Measurements from ENCODE around the gene DYRK1A.

The DYRK1A gene

DNA sequence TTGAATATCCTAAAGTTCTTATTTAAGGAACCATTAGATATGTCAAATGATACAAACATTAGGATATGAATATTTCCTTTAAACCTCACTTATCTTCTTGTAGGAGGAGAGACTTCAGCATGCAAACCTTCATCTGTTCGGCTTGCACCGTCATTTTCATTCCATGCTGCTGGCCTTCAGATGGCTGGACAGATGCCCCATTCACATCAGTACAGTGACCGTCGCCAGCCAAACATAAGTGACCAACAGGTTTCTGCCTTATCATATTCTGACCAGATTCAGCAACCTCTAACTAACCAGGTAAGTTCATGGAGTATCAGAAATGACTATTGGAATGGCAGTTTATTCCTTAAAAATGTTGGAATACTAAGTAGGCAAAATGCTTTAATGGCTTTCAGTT lies 106.0 kb downstream of the DYRK1A start:
- Histone ChIP-seq H3K36me3 (ENCODE audit: insufficient read depth, low read length) (peaks cover 34% of the 10 kb centered on the region), H3K27ac (no peak overlapping the region), H3K9ac (ENCODE audit: insufficient read length) (no peak overlapping the region), H3K4me3 (no peak overlapping the region), H3K9me3 (ENCODE audit: low read depth, low read length) (no peaks in the 10 kb centered on the region)
- DNase-seq (ENCODE audit: low read depth, low spot score): no peak
- TF ChIP-seq EZH2 (IDR thresholded peaks at IDR 0.05): no peak
- no peak for TF ChIP-seq POLR2AphosphoS5 (IDR thresholded peaks at IDR 0.05; ENCODE audit: borderline replicate concordance, low read depth, low read length)
- no peak for TF ChIP-seq FOXP2 (optimal IDR thresholded peaks at IDR 0.05; ENCODE audit: control extremely low read depth, extremely low read length, insufficient read depth)

DNA sequence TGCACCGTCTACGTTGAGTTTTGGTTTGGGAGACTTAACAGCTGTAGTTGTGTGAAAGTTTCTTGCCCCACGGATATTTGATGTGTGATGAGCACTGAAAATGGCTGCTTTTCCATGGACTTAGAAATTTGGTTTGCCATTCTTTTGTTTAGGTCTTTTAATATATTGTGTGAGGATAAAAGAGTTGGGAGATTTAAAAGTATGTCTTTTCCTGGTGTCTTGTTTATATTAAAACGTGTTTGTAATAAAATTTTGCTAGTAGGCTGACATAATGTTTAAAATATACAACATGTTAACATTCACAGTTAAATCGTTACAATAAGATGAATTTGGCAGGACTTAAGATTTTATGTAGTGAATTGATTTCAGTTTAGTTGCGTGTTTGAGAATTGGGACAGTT lies 106.9 kb downstream of the DYRK1A start:
- TF ChIP-seq FOXP2 (optimal IDR thresholded peaks at IDR 0.05; ENCODE audit: control extremely low read depth, extremely low read length, insufficient read depth): no peak
- no peak for TF ChIP-seq EZH2 (IDR thresholded peaks at IDR 0.05)
- TF ChIP-seq POLR2AphosphoS5 (IDR thresholded peaks at IDR 0.05; ENCODE audit: borderline replicate concordance, low read depth, low read length): no peak
- H3K9ac ChIP-seq (ENCODE audit: insufficient read length): no peak overlapping the region
- H3K9me3 ChIP-seq (ENCODE audit: low read depth, low read length): no peaks in the 10 kb centered on the region
- DNase-seq (ENCODE audit: low read depth, low spot score): no peak
- no peak overlapping the region for H3K4me3 ChIP-seq
- peaks cover 25% of the 10 kb centered on the region for H3K36me3 ChIP-seq (ENCODE audit: insufficient read depth, low read length)
- no peak overlapping the region for H3K27ac ChIP-seq

DNA sequence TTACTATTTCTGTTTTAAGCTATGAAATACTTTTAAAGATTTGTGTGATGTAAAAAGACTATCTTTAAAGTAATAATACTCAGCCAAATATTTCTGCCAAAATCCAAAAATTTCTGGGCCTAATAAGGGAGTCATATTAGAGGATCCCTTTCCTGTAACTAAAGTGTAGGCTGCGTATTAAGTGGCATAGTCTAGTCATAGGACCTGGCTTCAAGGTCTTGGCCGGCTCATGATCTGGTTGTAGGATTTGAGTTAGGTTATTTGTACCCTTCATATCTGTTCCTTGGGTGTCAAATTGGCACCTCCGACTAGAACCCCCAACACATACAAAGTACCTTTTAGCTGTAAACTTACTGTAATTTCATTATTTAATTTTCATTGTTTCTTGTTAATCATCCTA lies 107.8 kb downstream of the DYRK1A start:
- Histone ChIP-seq H3K9ac (ENCODE audit: insufficient read length) (no peak overlapping the region), H3K4me3 (no peak overlapping the region), H3K36me3 (ENCODE audit: insufficient read depth, low read length) (peaks cover 21% of the 10 kb centered on the region; the same call in 1 of the 2 replicates), H3K27ac (no peak overlapping the region), H3K9me3 (ENCODE audit: low read depth, low read length) (no peaks in the 10 kb centered on the region)
- TF ChIP-seq POLR2AphosphoS5 (IDR thresholded peaks at IDR 0.05; ENCODE audit: borderline replicate concordance, low read depth, low read length): no peak
- no peak for DNase-seq (ENCODE audit: low read depth, low spot score)

DNA sequence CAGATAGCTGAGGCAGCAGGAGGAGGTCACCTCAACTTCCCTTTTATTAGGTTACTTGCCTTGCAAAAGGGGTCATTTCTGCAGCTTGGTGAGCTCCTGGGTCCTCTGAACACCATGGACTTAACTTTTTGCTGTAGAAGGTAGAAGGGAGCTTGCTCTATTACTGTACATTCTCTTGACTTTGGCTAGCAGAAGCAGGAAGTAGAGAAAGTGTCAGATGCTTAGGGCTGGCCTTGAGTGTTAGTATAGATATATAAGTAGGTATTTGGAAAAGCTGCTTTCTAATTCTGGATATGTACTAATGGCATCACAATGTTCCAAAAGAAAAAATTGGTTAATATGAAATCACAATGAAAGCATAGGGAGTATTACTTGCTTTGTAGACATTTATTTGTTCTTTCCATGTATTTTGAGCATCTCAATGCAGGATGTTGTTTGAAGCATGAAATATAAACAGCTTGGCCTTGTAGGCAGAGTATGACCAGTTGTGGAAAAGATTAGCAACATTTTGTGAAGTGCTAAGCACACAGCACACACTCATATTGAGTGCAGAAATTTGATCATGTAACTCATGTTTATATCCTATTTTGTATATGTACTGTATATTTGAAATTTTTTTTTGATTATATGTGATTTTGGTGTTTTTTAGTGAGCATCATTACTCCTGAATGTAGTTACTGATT lies 108.8 kb downstream of the DYRK1A start:
- Histone ChIP-seq H3K4me3 (no peak overlapping the region), H3K36me3 (ENCODE audit: insufficient read depth, low read length) (peaks cover 22% of the 10 kb centered on the region), H3K9ac (ENCODE audit: insufficient read length) (no peak overlapping the region), H3K9me3 (ENCODE audit: low read depth, low read length) (no peaks in the 10 kb centered on the region), H3K27ac (no peak overlapping the region)
- TF ChIP-seq EZH2 (IDR thresholded peaks at IDR 0.05): no peak
- TF ChIP-seq POLR2AphosphoS5 (IDR thresholded peaks at IDR 0.05; ENCODE audit: borderline replicate concordance, low read depth, low read length): no peak
- TF ChIP-seq FOXP2 (optimal IDR thresholded peaks at IDR 0.05; ENCODE audit: control extremely low read depth, extremely low read length, insufficient read depth): no peak
- DNase-seq (ENCODE audit: low read depth, low spot score): no peak

DNA sequence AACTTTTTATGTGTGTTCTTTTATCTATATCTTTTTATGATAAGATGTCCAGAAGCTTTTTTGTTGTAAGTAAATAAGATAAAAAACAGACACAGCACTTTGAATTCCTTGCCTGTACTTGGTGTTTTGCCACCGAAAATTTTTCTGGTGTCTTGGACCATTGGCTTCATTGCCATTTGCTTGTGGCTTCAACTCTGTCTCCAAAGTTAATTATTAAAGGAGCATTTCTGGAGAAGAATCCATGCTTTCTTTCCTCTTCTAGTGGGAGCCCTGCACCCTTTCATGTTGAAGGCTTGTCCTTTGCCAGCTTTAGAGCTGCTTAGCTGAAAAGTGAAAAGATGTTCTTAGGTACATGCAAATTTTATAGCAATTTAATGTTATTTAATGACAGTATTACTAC lies 112.2 kb downstream of the DYRK1A start:
- DNase-seq (ENCODE audit: low read depth, low spot score): no peak
- peaks cover 28% of the 10 kb centered on the region for H3K36me3 ChIP-seq (ENCODE audit: insufficient read depth, low read length)
- H3K9ac ChIP-seq (ENCODE audit: insufficient read length): no peak overlapping the region
- H3K4me3 ChIP-seq: no peak overlapping the region
- no peak overlapping the region for H3K27ac ChIP-seq
- H3K9me3 ChIP-seq (ENCODE audit: low read depth, low read length): no peaks in the 10 kb centered on the region
- TF ChIP-seq POLR2AphosphoS5 (IDR thresholded peaks at IDR 0.05; ENCODE audit: borderline replicate concordance, low read depth, low read length) (no peak), EZH2 (IDR thresholded peaks at IDR 0.05) (no peak), FOXP2 (optimal IDR thresholded peaks at IDR 0.05; ENCODE audit: control extremely low read depth, extremely low read length, insufficient read depth) (no peak)

DNA sequence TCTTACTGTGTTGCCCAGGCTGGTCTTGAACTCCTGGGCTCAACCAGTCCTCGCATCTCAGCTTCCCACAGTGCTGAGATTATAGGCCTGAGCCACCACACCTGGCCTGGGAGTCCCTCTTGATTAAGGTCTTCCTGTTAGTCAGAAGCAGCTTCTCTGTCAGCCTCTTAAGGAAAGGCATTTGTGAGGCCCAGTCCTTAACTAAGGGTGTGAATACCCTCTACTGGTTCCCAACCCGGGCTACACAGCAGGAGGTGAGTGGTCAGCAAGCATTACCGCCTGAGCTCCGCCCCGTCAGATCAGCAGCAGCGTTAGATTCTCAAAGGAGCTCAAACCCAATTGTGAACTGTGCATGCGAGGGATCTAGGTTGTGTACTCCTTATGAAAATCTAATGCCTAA lies 117.2 kb downstream of the DYRK1A start:
- Histone ChIP-seq H3K4me3 (no peak overlapping the region), H3K9me3 (ENCODE audit: low read depth, low read length) (no peaks in the 10 kb centered on the region), H3K9ac (ENCODE audit: insufficient read length) (no peak overlapping the region), H3K27ac (no peak overlapping the region), H3K36me3 (ENCODE audit: insufficient read depth, low read length) (peaks cover 38% of the 10 kb centered on the region)
- TF ChIP-seq FOXP2 (optimal IDR thresholded peaks at IDR 0.05; ENCODE audit: control extremely low read depth, extremely low read length, insufficient read depth) (no peak), POLR2AphosphoS5 (IDR thresholded peaks at IDR 0.05; ENCODE audit: borderline replicate concordance, low read depth, low read length) (no peak), EZH2 (IDR thresholded peaks at IDR 0.05) (no peak)
- no peak for DNase-seq (ENCODE audit: low read depth, low spot score)

DNA sequence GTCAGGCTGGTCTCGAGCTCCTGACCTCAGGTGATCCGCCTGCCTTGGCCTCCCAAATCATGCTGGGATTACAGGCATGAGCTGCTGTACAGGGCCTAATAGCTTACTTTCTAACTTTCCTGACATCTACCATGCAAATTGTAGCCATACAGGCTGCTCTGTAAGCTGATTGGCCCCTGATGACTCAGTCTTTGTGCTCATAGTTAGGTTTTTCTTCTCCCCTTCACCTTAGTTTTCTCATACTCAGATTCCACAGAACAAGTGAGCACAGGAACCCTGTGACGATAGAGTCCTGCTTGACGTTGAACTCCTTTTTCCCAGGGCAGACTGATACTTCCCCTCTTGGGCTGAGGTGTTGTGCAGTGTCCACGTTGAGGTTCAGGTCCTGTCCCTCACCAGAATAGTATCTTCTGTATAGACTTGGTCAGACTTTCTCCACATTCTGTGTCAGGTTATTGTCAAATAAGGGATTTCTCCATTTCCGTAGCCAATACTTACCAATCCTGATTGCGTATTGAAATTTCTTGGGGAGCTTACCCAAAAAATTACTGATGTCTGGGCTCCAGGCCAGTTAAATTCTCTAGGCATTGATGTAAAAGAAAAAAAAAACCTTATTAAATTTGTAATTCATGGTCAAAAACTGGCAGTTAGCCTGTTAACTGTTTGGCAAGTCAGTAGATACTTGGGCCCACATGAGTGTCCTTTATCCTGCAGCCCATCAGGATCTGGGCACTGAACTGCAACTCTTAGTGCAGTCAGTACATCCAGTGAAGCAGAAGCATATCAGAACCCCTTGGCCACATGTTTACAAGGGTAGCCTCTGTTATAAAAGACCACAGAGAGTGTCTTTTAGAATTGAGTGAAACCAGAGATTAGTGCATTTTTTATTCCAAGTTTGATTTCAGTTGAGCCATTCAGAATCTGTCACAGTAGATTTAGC lies 118.2 kb downstream of the DYRK1A start:
- H3K36me3 ChIP-seq (ENCODE audit: insufficient read depth, low read length): peaks cover 35% of the 10 kb centered on the region
- TF ChIP-seq EZH2 (IDR thresholded peaks at IDR 0.05) (no peak), FOXP2 (optimal IDR thresholded peaks at IDR 0.05; ENCODE audit: control extremely low read depth, extremely low read length, insufficient read depth) (no peak), POLR2AphosphoS5 (IDR thresholded peaks at IDR 0.05; ENCODE audit: borderline replicate concordance, low read depth, low read length) (no peak)

DNA sequence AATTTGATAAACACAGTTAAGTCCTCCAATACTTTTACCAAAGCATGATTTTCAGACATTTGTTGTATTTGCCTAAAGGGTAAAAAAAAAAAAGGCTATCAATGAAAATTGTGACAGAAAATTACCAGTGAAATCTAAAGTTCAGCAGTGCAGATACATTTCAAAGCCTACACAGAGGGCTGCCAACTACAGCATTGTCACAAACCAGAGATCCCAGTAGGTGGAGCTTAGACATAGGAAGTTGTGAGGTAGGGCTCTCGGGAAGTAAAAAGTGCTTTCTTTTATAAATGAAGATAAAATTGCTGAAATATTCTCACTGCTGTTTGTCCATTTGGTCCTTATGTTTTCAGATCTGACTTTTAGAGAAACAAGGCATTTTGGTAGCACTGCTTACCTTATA lies 123.0 kb downstream of the DYRK1A start:
- H3K36me3 ChIP-seq (ENCODE audit: insufficient read depth, low read length): peaks cover 33% of the 10 kb centered on the region

More for the DNA sequence above, 118.2 kb downstream of the DYRK1A start:
- Histone ChIP-seq H3K27ac (no peak overlapping the region), H3K9me3 (ENCODE audit: low read depth, low read length) (no peaks in the 10 kb centered on the region), H3K4me3 (no peak overlapping the region), H3K9ac (ENCODE audit: insufficient read length) (no peak overlapping the region)
- no peak for DNase-seq (ENCODE audit: low read depth, low spot score)

More for the DNA sequence above, 123.0 kb downstream of the DYRK1A start:
- Histone ChIP-seq H3K9ac (ENCODE audit: insufficient read length) (no peak overlapping the region), H3K4me3 (no peak overlapping the region), H3K27ac (no peak overlapping the region), H3K9me3 (ENCODE audit: low read depth, low read length) (no peaks in the 10 kb centered on the region)
- no peak for TF ChIP-seq FOXP2 (optimal IDR thresholded peaks at IDR 0.05; ENCODE audit: control extremely low read depth, extremely low read length, insufficient read depth)
- TF ChIP-seq POLR2AphosphoS5 (IDR thresholded peaks at IDR 0.05; ENCODE audit: borderline replicate concordance, low read depth, low read length): no peak
- no peak for TF ChIP-seq EZH2 (IDR thresholded peaks at IDR 0.05)
- no peak for DNase-seq (ENCODE audit: low read depth, low spot score)
